GM06990 (cell line): Measurements from ENCODE around the gene ZNF526.

Experiments used
- DNase-seq: peaks from one replicate; pipeline ENCODE4 v3.0.0-alpha.2; 2011; ENCODE audit not compliant: insufficient read length; ENCODE audit errors: extremely low read depth
- H3K27me3 ChIP-seq: replicated peaks from 2 replicates; pipeline ENCODE4 v1.6.0; 2011; ENCODE audit warnings: low read length; ENCODE audit not compliant: control insufficient read depth, insufficient read depth
- H3K36me3 ChIP-seq: 2 replicates; pipeline ENCODE4 v1.5.1; 2011; ENCODE audit warnings: low read length; ENCODE audit not compliant: control insufficient read depth, insufficient read depth
- H3K4me3 ChIP-seq: replicated peaks from 2 replicates; pipeline ENCODE4 v1.5.1; 2011; ENCODE audit warnings: low read depth, mild to moderate bottlenecking, control low read depth, low read length
- CTCF ChIP-seq: IDR thresholded peaks from 2 replicates; pipeline ENCODE4 v1.5.1; 2011; ENCODE audit warnings: low read length, control low read depth, mild to moderate bottlenecking, inconsistent platforms; ENCODE audit not compliant: insufficient read depth, poor library complexity, severe bottlenecking

The ZNF526 gene

GRCh38 chr19:42214810-42215485, 5.2 kb upstream of the ZNF526 start:
- no peak for TF ChIP-seq CTCF
- Histone ChIP-seq H3K4me3 (no peak overlapping the region), H3K36me3 (peaks cover 7% of the 10 kb centered on the region), H3K27me3 (no peaks in the 10 kb centered on the region)
- no peak for DNase-seq

DNA sequence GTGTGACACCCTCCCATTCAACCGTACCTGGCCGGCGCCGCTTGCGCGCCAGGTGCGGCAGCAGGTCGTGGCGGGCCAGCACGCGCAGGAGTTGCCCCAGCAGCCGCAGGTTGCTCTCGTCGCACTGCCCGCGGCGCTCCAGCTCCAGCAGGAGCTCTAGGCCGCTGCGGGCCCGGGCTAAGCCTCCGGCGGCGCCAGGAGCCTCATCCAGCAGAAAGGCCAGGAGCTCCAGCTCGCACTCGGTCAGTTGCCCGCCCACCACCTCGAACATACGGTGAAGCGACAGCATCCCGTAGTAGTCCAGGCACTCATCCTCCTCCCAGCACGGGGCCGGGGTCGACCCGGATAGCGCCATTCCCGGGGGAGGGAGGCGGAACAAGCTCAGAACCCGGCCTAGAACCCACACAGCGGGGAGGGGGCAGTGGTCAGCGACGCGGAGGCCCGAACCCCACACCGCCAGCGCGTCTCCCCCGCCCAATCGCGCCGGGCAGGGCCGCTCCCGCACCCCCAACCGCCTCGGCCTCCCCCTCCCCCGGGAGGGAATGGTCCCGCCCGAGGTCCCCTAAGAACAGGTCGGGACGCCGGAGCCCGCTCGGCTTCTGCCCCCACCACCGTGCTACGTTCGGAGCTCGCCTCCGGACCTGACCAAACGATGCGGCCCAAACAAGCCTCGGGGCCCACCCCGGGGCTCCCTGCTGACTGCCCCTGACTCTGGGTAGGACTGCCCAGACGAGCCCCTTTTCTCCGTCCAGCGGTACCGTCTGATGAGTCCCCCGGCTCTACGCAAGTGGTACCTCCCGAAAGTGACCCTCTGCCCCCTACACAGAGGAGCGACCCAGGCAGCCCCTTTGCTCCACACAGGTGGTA, 3.2 kb upstream of the ZNF526 start:
- peak; percentile 59 for DNase-seq

GRCh38 chr19:42217520-42218437, 2.3 kb upstream of the ZNF526 start, which contains the start of gene DEDD2:
Gene DEDD2, minus strand, starts transcription at chr19:42217677. Its CDS starts 670 bp downstream, at chr19:42217007.
- no peak for TF ChIP-seq CTCF
- H3K4me3 ChIP-seq, result peak within 1 kb of the TSS; percentile 82
- DNase-seq, result peak; percentile 99
- peaks cover 7% of the 10 kb centered on the region for H3K36me3 ChIP-seq
- H3K27me3 ChIP-seq, result no peaks in the 10 kb centered on the region

More for the DNA sequence above, 3.2 kb upstream of the ZNF526 start:
- peak overlapping the region; percentile 82 for H3K4me3 ChIP-seq
- H3K36me3 ChIP-seq, result peaks cover 7% of the 10 kb centered on the region
- no peaks in the 10 kb centered on the region for H3K27me3 ChIP-seq
- no peak for TF ChIP-seq CTCF

DNA sequence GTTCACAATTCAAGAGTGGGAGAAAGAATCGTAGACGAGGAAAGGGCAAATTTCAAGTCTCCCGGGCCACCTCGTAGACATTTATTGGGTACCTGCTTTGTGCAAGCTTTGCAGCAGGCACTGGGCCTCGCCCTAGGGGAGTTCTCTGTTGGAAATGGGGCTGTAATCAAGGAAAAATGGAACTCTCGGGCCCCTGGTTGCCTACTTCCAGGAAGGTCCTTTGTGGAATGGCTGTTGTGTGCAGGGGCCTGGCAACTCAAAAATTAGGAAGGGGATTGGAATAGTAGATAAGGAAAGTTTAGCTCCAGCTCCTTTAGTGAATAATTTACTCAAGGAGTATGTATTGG, 612 bp downstream of the ZNF526 start:
- no peak for TF ChIP-seq CTCF
- peaks cover 17% of the 10 kb centered on the region for H3K36me3 ChIP-seq
- no peaks in the 10 kb centered on the region for H3K27me3 ChIP-seq
- DNase-seq, result no peak
- peak overlapping the region; percentile 85 for H3K4me3 ChIP-seq

GRCh38 chr19:42224940-42225717, 5.0 kb downstream of the ZNF526 start:
- no peak for TF ChIP-seq CTCF
- no peaks in the 10 kb centered on the region for H3K27me3 ChIP-seq
- DNase-seq, result no peak
- H3K4me3 ChIP-seq, result no peak overlapping the region
- peaks cover 39% of the 10 kb centered on the region for H3K36me3 ChIP-seq
